Chondrocyte (in vitro differentiated cells): ENCODE data around the gene OPHN1. TPM values are rescaled to one million over a fixed set of nuclear protein-coding genes. Genes with fewer than 3 reads are reported as not detected.
A peak's percentile ranks its signal among the peaks of the same experiment; 100 is the strongest.
"Not testable (repeated sequence)": the region's sequence is repeated elsewhere in the genome, so short reads cannot be mapped to it uniquely, and the experiment has no call there.

Experiments
- DNase-seq: peaks from one replicate; pipeline ENCODE4 v3.0.0; 2021; ENCODE audit warnings: mixed read lengths, low spot score
- H3K27ac Mint-ChIP-seq: one replicate; pipeline ENCODE4 v1.8.0; 2021; ENCODE audit warnings: mild to moderate bottlenecking, moderate library complexity, mixed read lengths; ENCODE audit not compliant: unreplicated experiment
- H3K27me3 Mint-ChIP-seq: 2 replicates; pipeline ENCODE4 v1.8.0; 2021; ENCODE audit warnings: low read depth, mixed read lengths
- H3K36me3 Mint-ChIP-seq: 2 replicates; pipeline ENCODE4 v1.8.0; 2021; ENCODE audit warnings: low read depth, mixed read lengths
- H3K4me1 Mint-ChIP-seq: 2 replicates; pipeline ENCODE4 v1.8.0; 2021; ENCODE audit warnings: low read depth, mild to moderate bottlenecking, mixed read lengths
- H3K4me3 Mint-ChIP-seq: one replicate; pipeline ENCODE4 v1.8.0; 2021; ENCODE audit warnings: mild to moderate bottlenecking, moderate library complexity, mixed read lengths; ENCODE audit not compliant: unreplicated experiment
- H3K9me3 Mint-ChIP-seq: 2 replicates; pipeline ENCODE4 v1.8.0; 2021; ENCODE audit warnings: low read depth, mixed read lengths
- total RNA-seq: library from RNA; stranded (reverse); gene quantifications from 3 replicates; pipeline ENCODE4 v1.2.1, GENCODE V29; 2021
- TF ChIP-seq, protein P1 (sequence below): fragments of 200-600 bp; sonication (generic); IDR thresholded peaks from 2 replicates; pipeline ENCODE4 v1.5.0; 2021; ENCODE audit warnings: antibody characterized with exemption, mild to moderate bottlenecking, moderate library complexity

Gene OPHN1
- total RNA-seq, 1 donor from 2014 or later = 6.1 TPM

- Mint-ChIP-seq H3K4me3 (no peak overlapping the region), H3K4me1 (peaks cover 6% of the 10 kb centered on the region), H3K9me3 (peaks cover under 1% of the 10 kb centered on the region), H3K27me3 (no peaks in the 10 kb centered on the region), H3K36me3 (no peaks in the 10 kb centered on the region), H3K27ac (no peak overlapping the region)
- TF ChIP-seq, protein P1, sequence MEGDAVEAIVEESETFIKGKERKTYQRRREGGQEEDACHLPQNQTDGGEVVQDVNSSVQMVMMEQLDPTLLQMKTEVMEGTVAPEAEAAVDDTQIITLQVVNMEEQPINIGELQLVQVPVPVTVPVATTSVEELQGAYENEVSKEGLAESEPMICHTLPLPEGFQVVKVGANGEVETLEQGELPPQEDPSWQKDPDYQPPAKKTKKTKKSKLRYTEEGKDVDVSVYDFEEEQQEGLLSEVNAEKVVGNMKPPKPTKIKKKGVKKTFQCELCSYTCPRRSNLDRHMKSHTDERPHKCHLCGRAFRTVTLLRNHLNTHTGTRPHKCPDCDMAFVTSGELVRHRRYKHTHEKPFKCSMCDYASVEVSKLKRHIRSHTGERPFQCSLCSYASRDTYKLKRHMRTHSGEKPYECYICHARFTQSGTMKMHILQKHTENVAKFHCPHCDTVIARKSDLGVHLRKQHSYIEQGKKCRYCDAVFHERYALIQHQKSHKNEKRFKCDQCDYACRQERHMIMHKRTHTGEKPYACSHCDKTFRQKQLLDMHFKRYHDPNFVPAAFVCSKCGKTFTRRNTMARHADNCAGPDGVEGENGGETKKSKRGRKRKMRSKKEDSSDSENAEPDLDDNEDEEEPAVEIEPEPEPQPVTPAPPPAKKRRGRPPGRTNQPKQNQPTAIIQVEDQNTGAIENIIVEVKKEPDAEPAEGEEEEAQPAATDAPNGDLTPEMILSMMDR = no peak
- no peak for DNase-seq
Measured at GRCh38 chrX:68343551-68343950, 89.7 kb downstream of the OPHN1 start.

- TF ChIP-seq, protein P1 = no peak
- DNase-seq = no peak
- Mint-ChIP-seq H3K27me3 (no peaks in the 10 kb centered on the region), H3K4me1 (no peaks in the 10 kb centered on the region), H3K9me3 (no peaks in the 10 kb centered on the region), H3K36me3 (no peaks in the 10 kb centered on the region), H3K4me3 (no peak overlapping the region), H3K27ac (no peak overlapping the region)
Measured at GRCh38 chrX:68332201-68332731, 101.0 kb downstream of the OPHN1 start.

- H3K9me3 Mint-ChIP-seq = not testable (repeated sequence)
Measured at GRCh38 chrX:68326841-68327240, 106.5 kb downstream of the OPHN1 start.

DNA sequence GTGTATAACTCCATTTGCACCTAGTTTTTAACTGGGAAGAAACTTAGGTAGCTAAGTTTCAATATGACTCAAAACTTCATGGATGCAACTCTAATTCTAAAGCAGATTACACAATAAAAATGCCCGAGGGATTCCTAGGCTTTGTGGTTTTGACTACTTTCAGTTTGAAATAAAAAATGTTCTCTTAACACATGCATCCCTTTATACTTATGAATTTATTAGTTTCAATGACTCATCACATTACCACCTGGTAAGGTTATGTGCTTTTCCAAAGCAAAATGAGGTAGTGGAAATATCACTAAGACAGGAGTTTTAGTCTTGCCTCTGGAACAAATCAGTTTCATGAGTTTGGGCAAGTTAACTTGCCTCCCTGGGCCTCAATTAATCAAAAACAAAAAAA lies 125.5 kb downstream of the OPHN1 start:
- Mint-ChIP-seq H3K9me3 (no peaks in the 10 kb centered on the region), H3K4me3 (no peak overlapping the region), H3K36me3 (no peaks in the 10 kb centered on the region), H3K4me1 (peaks cover 4% of the 10 kb centered on the region), H3K27me3 (no peaks in the 10 kb centered on the region), H3K27ac (peak overlapping the region; percentile 52)
- TF ChIP-seq, protein P1 = no peak
- no peak for DNase-seq

More at GRCh38 chrX:68326841-68327240, 106.5 kb downstream of the OPHN1 start:
- not testable (repeated sequence) for H3K4me3 Mint-ChIP-seq, H3K27ac Mint-ChIP-seq, H3K36me3 Mint-ChIP-seq, DNase-seq, H3K4me1 Mint-ChIP-seq, H3K27me3 Mint-ChIP-seq

DNA sequence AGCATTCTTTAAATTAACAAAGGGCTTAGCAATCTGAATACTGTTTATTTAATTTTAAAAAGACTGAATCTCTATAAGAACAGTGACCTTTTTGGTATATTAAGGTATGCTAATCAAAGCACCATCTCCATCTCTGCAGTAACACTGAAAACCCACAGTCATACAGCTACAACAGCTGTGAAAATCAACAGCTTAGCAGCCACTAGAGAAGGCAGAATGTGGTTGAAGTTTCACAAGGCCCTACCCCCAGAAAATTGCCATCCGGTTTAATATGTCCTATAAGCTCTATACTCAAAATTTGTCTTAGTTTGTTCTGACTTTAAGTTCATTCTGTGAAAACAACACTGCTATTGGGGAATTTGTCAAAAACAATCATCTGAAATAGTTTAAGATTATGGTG lies 128.7 kb downstream of the OPHN1 start:
- Mint-ChIP-seq H3K4me1 (peaks cover 9% of the 10 kb centered on the region), H3K36me3 (no peaks in the 10 kb centered on the region), H3K4me3 (no peak overlapping the region), H3K27ac (no peak overlapping the region), H3K27me3 (no peaks in the 10 kb centered on the region), H3K9me3 (peaks cover 2% of the 10 kb centered on the region)
- TF ChIP-seq, protein P1 = no peak
- DNase-seq = no peak

- TF ChIP-seq, protein P1 = no peak
- H3K4me3 Mint-ChIP-seq = no peak overlapping the region
- no peaks in the 10 kb centered on the region for H3K27me3 Mint-ChIP-seq
- H3K27ac Mint-ChIP-seq = peak overlapping the region; percentile 4
- peaks cover 2% of the 10 kb centered on the region for H3K9me3 Mint-ChIP-seq
- H3K36me3 Mint-ChIP-seq = no peaks in the 10 kb centered on the region
- DNase-seq = no peak
- peaks cover 5% of the 10 kb centered on the region for H3K4me1 Mint-ChIP-seq
Measured at GRCh38 chrX:68299898-68300297, 133.4 kb downstream of the OPHN1 start.
